K562 (cell line): ENCODE data around the gene RAB41. TPM values are rescaled to one million over a fixed set of nuclear protein-coding genes. Genes with fewer than 3 reads are reported as not detected.

Experiments used
- BCL6 ChIP-seq: fragments of 250-450 bp; sonication (Bioruptor Pico); IDR thresholded peaks from 2 replicates; pipeline ENCODE4 v1.4.0; 2020
- CLOCK ChIP-seq: fragments of 250-450 bp; sonication (Bioruptor Pico); IDR thresholded peaks from 2 replicates; pipeline ENCODE4 v1.4.0; 2020; ENCODE audit warnings: mild to moderate bottlenecking, moderate library complexity, borderline replicate concordance
- DIDO1 ChIP-seq: fragments of 450-650 bp; IDR thresholded peaks from 2 replicates; pipeline ENCODE4 v1.6.1; 2016; ENCODE audit warnings: low read depth, missing biosample characterization, missing genetic modification characterization
- EGR1 ChIP-seq: fragments of 450-650 bp; conservative IDR thresholded peaks from 2 replicates; pipeline ENCODE4 v1.6.1; 2017; ENCODE audit warnings: mild to moderate bottlenecking
- FOXM1 ChIP-seq, 2 experiments: fragments of 450-650 bp in 1 of 2; sonication (generic) in 1 of 2; formaldehyde crosslinking in 1 of 2; IDR thresholded peaks; 2 replicates each; pipeline versions ENCODE4 v1.6.1 to v1.9.0; 2017 to 2022; ENCODE audit warnings: low read depth in 2 of 2, mild to moderate bottlenecking in 2 of 2, missing genetic modification reagents in 1 of 2, moderate library complexity in 1 of 2
- GATAD2A ChIP-seq: fragments of 450-650 bp; IDR thresholded peaks from 2 replicates; pipeline ENCODE4 v1.6.1; 2017
- KLF6 ChIP-seq: fragments of 250-450 bp; sonication (Bioruptor Pico); IDR thresholded peaks from 2 replicates; pipeline ENCODE4 v1.4.0; 2020; ENCODE audit warnings: mild to moderate bottlenecking, moderate library complexity, borderline replicate concordance
- SMARCA4 ChIP-seq: fragments of 450-650 bp; IDR thresholded peaks from 2 replicates; pipeline ENCODE4 v1.6.1; 2016
- XRCC5 ChIP-seq: fragments of 200-400 bp; formaldehyde crosslinking; IDR thresholded peaks from 2 replicates; pipeline ENCODE4 v1.6.1; 2017; ENCODE audit warnings: low read depth, mild to moderate bottlenecking, low read length
- ZNF512 ChIP-seq: IDR thresholded peaks from 2 replicates; pipeline ENCODE4 v1.6.1; 2016; ENCODE audit warnings: missing genetic modification characterization, missing compliant biosample characterization
- ZNF551 ChIP-seq: fragments of 250-450 bp; sonication (Bioruptor Pico); IDR thresholded peaks from 2 replicates; pipeline ENCODE4 v1.5.0; 2021; ENCODE audit warnings: mild to moderate bottlenecking, moderate library complexity
- polyA plus RNA-seq, 8 experiments: library from polyadenylated mRNA; depleted of rRNA in 4 of 8; stranded (reverse) in 5 of 8; unstranded in 3 of 8; fragments of >200 nt; fragmentation: Nextera tagmentation in 2 of 8; fragmentation: Illumina TruSeq in 1 of 8; extraction: Ambion mirVana in 2 of 8; extraction: Trizol in 1 of 8; gene quantifications; 2 replicates each; pipeline versions ENCODE4 v1.2.1 to v1.2.3, GENCODE V29; 2011 to 2014; ENCODE audit warnings: inconsistent platforms in 1 of 8, missing spikeins in 1 of 8
- total RNA-seq, 7 experiments: library from RNA; depleted of rRNA in 6 of 7; stranded (reverse); fragments of >200 nt in 6 of 7; fragmentation: Illumina TruSeq in 2 of 7; extraction: Trizol in 2 of 7; gene quantifications; 2 replicates each; pipeline versions ENCODE4 v1.2.1 to v1.2.3, GENCODE V29; 2011 to 2021; ENCODE audit warnings: low replicate concordance in 1 of 7
- TF ChIP-seq, protein P1 (sequence below): fragments of 200-800 bp; sonication (Bioruptor generic); IDR thresholded peaks from 2 replicates; pipeline ENCODE4 v1.6.1; 2016; ENCODE audit warnings: missing genetic modification characterization, missing compliant biosample characterization
- TF ChIP-seq, protein P2 (sequence below): sonication (generic); formaldehyde crosslinking; IDR thresholded peaks from 2 replicates; pipeline ENCODE4 v1.8.0; 2022; ENCODE audit warnings: missing genetic modification reagents, mild to moderate bottlenecking, borderline replicate concordance

RAB41 gene
- total and polyA plus RNA-seq, 9 of the 15 experiments (the other 6 are each of a cell fraction or from before 2014, with no cell fraction given), result 0.08 TPM; not detected in 8

GRCh38 chrX:70289793-70290770, 8.1 kb downstream of the RAB41 start, which contains the start of the genes KIF4A and PDZD11 (continued):
- TF ChIP-seq, protein P1, sequence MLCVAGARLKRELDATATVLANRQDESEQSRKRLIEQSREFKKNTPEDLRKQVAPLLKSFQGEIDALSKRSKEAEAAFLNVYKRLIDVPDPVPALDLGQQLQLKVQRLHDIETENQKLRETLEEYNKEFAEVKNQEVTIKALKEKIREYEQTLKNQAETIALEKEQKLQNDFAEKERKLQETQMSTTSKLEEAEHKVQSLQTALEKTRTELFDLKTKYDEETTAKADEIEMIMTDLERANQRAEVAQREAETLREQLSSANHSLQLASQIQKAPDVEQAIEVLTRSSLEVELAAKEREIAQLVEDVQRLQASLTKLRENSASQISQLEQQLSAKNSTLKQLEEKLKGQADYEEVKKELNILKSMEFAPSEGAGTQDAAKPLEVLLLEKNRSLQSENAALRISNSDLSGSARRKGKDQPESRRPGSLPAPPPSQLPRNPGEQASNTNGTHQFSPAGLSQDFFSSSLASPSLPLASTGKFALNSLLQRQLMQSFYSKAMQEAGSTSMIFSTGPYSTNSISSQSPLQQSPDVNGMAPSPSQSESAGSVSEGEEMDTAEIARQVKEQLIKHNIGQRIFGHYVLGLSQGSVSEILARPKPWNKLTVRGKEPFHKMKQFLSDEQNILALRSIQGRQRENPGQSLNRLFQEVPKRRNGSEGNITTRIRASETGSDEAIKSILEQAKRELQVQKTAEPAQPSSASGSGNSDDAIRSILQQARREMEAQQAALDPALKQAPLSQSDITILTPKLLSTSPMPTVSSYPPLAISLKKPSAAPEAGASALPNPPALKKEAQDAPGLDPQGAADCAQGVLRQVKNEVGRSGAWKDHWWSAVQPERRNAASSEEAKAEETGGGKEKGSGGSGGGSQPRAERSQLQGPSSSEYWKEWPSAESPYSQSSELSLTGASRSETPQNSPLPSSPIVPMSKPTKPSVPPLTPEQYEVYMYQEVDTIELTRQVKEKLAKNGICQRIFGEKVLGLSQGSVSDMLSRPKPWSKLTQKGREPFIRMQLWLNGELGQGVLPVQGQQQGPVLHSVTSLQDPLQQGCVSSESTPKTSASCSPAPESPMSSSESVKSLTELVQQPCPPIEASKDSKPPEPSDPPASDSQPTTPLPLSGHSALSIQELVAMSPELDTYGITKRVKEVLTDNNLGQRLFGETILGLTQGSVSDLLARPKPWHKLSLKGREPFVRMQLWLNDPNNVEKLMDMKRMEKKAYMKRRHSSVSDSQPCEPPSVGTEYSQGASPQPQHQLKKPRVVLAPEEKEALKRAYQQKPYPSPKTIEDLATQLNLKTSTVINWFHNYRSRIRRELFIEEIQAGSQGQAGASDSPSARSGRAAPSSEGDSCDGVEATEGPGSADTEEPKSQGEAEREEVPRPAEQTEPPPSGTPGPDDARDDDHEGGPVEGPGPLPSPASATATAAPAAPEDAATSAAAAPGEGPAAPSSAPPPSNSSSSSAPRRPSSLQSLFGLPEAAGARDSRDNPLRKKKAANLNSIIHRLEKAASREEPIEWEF, result no peak
- TF ChIP-seq DIDO1 (tag), result no peak
- TF ChIP-seq CLOCK (CRISPR knock-in tag), result no peak
- TF ChIP-seq, protein P2, sequence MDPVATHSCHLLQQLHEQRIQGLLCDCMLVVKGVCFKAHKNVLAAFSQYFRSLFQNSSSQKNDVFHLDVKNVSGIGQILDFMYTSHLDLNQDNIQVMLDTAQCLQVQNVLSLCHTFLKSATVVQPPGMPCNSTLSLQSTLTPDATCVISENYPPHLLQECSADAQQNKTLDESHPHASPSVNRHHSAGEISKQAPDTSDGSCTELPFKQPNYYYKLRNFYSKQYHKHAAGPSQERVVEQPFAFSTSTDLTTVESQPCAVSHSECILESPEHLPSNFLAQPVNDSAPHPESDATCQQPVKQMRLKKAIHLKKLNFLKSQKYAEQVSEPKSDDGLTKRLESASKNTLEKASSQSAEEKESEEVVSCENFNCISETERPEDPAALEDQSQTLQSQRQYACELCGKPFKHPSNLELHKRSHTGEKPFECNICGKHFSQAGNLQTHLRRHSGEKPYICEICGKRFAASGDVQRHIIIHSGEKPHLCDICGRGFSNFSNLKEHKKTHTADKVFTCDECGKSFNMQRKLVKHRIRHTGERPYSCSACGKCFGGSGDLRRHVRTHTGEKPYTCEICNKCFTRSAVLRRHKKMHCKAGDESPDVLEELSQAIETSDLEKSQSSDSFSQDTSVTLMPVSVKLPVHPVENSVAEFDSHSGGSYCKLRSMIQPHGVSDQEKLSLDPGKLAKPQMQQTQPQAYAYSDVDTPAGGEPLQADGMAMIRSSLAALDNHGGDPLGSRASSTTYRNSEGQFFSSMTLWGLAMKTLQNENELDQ (CRISPR knock-in tag), result no peak
- TF ChIP-seq SMARCA4, result 0 out of 2 replicates have a peak, but pooled peaks have one; percentile 28
- no peak for TF ChIP-seq ZNF512 (tag)
- no peak for TF ChIP-seq GATAD2A
- TF ChIP-seq EGR1, result no peak
- no peak for TF ChIP-seq BCL6
- TF ChIP-seq XRCC5, result no peak
- peak; percentile 96 for TF ChIP-seq FOXM1 (IDR thresholded peaks at IDR 0.05; ENCODE audit: low read depth)
- no peak for TF ChIP-seq FOXM1 (CRISPR knock-in tag; IDR thresholded peaks at IDR 0.05; ENCODE audit: low read depth)
- TF ChIP-seq KLF6, result no peak
- TF ChIP-seq ZNF551 (CRISPR knock-in tag), result no peak
